ENCODE results near the gene SVOPL. TPM values are rescaled to one million over a fixed set of nuclear protein-coding genes. Genes with fewer than 3 reads are reported as not detected.

SVOPL gene
- total RNA-seq, 1 donor from 2014 or later, result not detected

GRCh38 chr7:138630059-138630610 is 71.0 kb downstream of the SVOPL start:
- Mint-ChIP-seq H3K4me1 (ENCODE audit: unreplicated experiment) (no peaks in the 10 kb centered on the region), H3K4me3 (ENCODE audit: unreplicated experiment) (no peak overlapping the region), H3K36me3 (ENCODE audit: unreplicated experiment) (no peaks in the 10 kb centered on the region), H3K27me3 (ENCODE audit: unreplicated experiment) (peaks cover 14% of the 10 kb centered on the region), H3K9me3 (ENCODE audit: unreplicated experiment) (no peaks in the 10 kb centered on the region), H3K27ac (ENCODE audit: unreplicated experiment) (no peak overlapping the region)
- TF ChIP-seq, protein P1, sequence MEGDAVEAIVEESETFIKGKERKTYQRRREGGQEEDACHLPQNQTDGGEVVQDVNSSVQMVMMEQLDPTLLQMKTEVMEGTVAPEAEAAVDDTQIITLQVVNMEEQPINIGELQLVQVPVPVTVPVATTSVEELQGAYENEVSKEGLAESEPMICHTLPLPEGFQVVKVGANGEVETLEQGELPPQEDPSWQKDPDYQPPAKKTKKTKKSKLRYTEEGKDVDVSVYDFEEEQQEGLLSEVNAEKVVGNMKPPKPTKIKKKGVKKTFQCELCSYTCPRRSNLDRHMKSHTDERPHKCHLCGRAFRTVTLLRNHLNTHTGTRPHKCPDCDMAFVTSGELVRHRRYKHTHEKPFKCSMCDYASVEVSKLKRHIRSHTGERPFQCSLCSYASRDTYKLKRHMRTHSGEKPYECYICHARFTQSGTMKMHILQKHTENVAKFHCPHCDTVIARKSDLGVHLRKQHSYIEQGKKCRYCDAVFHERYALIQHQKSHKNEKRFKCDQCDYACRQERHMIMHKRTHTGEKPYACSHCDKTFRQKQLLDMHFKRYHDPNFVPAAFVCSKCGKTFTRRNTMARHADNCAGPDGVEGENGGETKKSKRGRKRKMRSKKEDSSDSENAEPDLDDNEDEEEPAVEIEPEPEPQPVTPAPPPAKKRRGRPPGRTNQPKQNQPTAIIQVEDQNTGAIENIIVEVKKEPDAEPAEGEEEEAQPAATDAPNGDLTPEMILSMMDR (IDR thresholded peaks at IDR 0.05), result no peak
- DNase-seq (ENCODE audit: extremely low spot score, unreplicated experiment), result no peak

GRCh38 chr7:138627361-138627760 is 73.8 kb downstream of the SVOPL start:
- TF ChIP-seq, protein P1 (IDR thresholded peaks at IDR 0.05), result no peak
- no peak for DNase-seq (ENCODE audit: extremely low spot score, unreplicated experiment)
- no peaks in the 10 kb centered on the region for H3K4me1 Mint-ChIP-seq (ENCODE audit: unreplicated experiment)
- no peaks in the 10 kb centered on the region for H3K9me3 Mint-ChIP-seq (ENCODE audit: unreplicated experiment)
- H3K36me3 Mint-ChIP-seq (ENCODE audit: unreplicated experiment), result no peaks in the 10 kb centered on the region
- H3K27ac Mint-ChIP-seq (ENCODE audit: unreplicated experiment), result no peak overlapping the region
- no peak overlapping the region for H3K4me3 Mint-ChIP-seq (ENCODE audit: unreplicated experiment)
- peaks cover 23% of the 10 kb centered on the region for H3K27me3 Mint-ChIP-seq (ENCODE audit: unreplicated experiment)

- no peak overlapping the region for H3K27ac Mint-ChIP-seq (ENCODE audit: unreplicated experiment)
- TF ChIP-seq, protein P1 (IDR thresholded peaks at IDR 0.05), result no peak
- no peaks in the 10 kb centered on the region for H3K36me3 Mint-ChIP-seq (ENCODE audit: unreplicated experiment)
- DNase-seq (ENCODE audit: extremely low spot score, unreplicated experiment), result no peak
- no peaks in the 10 kb centered on the region for H3K9me3 Mint-ChIP-seq (ENCODE audit: unreplicated experiment)
- H3K4me3 Mint-ChIP-seq (ENCODE audit: unreplicated experiment), result no peak overlapping the region
- no peaks in the 10 kb centered on the region for H3K4me1 Mint-ChIP-seq (ENCODE audit: unreplicated experiment)
- peaks cover 23% of the 10 kb centered on the region for H3K27me3 Mint-ChIP-seq (ENCODE audit: unreplicated experiment)
These were observed 74.3 kb downstream of the SVOPL start for GRCh38 chr7:138626846-138627245.

DNA sequence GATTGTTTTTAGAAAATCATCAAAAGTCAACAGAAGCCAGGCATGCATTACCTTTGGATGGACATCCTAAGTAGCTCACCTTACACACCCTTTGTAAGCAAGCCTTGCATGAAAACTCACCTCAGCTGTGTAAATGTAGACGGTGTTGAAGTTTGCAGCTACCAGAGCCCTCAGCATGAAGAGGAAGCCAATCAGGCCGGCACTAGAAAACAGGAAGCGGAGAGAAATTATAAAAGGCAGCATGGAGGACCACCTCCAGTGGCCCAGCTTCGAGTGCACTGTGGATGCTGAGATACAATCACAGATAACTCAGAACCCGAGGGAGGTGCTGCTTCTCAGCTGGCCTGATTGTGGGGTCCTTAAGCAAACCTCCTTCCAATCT is 75.3 kb downstream of the SVOPL start:
- no peak for DNase-seq (ENCODE audit: extremely low spot score, unreplicated experiment)
- no peaks in the 10 kb centered on the region for H3K4me1 Mint-ChIP-seq (ENCODE audit: unreplicated experiment)
- H3K27me3 Mint-ChIP-seq (ENCODE audit: unreplicated experiment), result peaks cover 26% of the 10 kb centered on the region
- no peaks in the 10 kb centered on the region for H3K36me3 Mint-ChIP-seq (ENCODE audit: unreplicated experiment)
- TF ChIP-seq, protein P1 (IDR thresholded peaks at IDR 0.05), result no peak
- H3K27ac Mint-ChIP-seq (ENCODE audit: unreplicated experiment), result no peak overlapping the region
- H3K4me3 Mint-ChIP-seq (ENCODE audit: unreplicated experiment), result no peak overlapping the region
- no peaks in the 10 kb centered on the region for H3K9me3 Mint-ChIP-seq (ENCODE audit: unreplicated experiment)

DNA sequence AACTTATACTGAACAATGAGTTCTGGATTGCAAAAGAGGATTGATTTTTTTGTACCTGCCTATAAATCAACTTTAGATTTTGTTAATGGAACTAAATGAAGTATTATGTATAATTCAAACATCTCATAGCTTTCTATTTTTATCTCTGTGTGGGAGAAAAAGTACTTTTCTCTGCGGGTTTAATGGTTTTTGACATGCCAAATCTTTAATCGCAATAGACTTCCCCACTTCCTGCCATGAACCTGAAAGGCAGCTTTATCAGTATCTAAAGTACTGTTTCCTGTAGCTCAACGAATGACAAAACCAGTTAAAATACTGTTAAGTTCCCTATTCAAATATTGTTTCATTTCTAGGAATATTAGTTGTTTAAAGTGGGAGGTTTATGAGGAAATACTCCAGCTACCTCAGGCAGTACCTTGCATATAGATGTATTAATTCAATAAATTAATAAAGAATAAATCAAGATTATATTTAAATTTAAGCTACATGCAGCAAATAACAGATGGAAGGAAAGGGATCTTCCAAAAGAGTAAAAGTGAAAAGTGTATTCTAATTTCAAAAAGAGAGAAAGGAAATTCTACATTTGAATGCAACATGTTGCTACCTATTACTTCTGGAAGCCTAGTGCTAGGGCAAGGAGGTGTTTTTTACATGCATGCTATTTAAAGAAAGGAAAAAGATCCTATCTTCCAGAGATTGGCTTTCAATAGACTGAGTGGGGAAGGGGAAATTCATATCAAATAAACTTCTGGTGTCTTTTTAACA is 75.9 kb downstream of the SVOPL start:
- H3K36me3 Mint-ChIP-seq (ENCODE audit: unreplicated experiment), result no peaks in the 10 kb centered on the region
- TF ChIP-seq, protein P1 (IDR thresholded peaks at IDR 0.05), result no peak
- H3K27me3 Mint-ChIP-seq (ENCODE audit: unreplicated experiment), result peaks cover 30% of the 10 kb centered on the region
- no peak overlapping the region for H3K4me3 Mint-ChIP-seq (ENCODE audit: unreplicated experiment)
- H3K4me1 Mint-ChIP-seq (ENCODE audit: unreplicated experiment), result no peaks in the 10 kb centered on the region
- no peak overlapping the region for H3K27ac Mint-ChIP-seq (ENCODE audit: unreplicated experiment)
- DNase-seq (ENCODE audit: extremely low spot score, unreplicated experiment), result no peak
- no peaks in the 10 kb centered on the region for H3K9me3 Mint-ChIP-seq (ENCODE audit: unreplicated experiment)
